Activated naive CD8-positive, alpha-beta T cell treated with anti-CD3 and anti-CD28 coated beads, Interleukin-2, amount 10 ng/mL, durations not matched to agents 7 days and 5 days (primary cell): ENCODE results near the gene PTPMT1. TPM values are rescaled to one million over a fixed set of nuclear protein-coding genes. Genes with fewer than 3 reads are reported as not detected.
A peak's percentile ranks its signal among the peaks of the same experiment; 100 is the strongest.
"Not testable (repeated sequence)": the region's sequence is repeated elsewhere in the genome, so short reads cannot be mapped to it uniquely, and the experiment has no call there.

Source experiments
- ATAC-seq: fragments of 150-1000 bp; cut with Tn5 transposase; one replicate; pipeline ENCODE4 v1.10.0; 2021; ENCODE audit warnings: low read depth, moderate library complexity
- POLR2A ChIA-PET: fragments of 350-600 bp; sonication (Branson Sonifier 250); formaldehyde crosslinking; loops from one replicate; lab custom pipeline; 2021; ENCODE audit warnings: antibody characterized with exemption; lab: Charles Lee
- DNase-seq: peaks from one replicate; pipeline ENCODE4 v3.0.0; 2021
- H3K27ac Mint-ChIP-seq: one replicate; pipeline ENCODE4 v1.8.0; 2022; ENCODE audit warnings: mild to moderate bottlenecking, mixed read lengths
- H3K27me3 Mint-ChIP-seq: one replicate; pipeline ENCODE4 v1.8.0; 2022; ENCODE audit warnings: mild to moderate bottlenecking, moderate library complexity, mixed read lengths
- H3K36me3 Mint-ChIP-seq: one replicate; pipeline ENCODE4 v1.8.0; 2021; ENCODE audit warnings: mild to moderate bottlenecking, mixed read lengths
- H3K4me1 Mint-ChIP-seq: one replicate; pipeline ENCODE4 v1.8.0; 2021; ENCODE audit warnings: mixed read lengths
- H3K4me3 Mint-ChIP-seq: one replicate; pipeline ENCODE4 v1.8.0; 2022; ENCODE audit warnings: mild to moderate bottlenecking, moderate library complexity, mixed read lengths
- H3K9me3 Mint-ChIP-seq: one replicate; pipeline ENCODE4 v1.8.0; 2021; ENCODE audit warnings: mixed read lengths
- total RNA-seq, 2 experiments: library from RNA; stranded (reverse); gene quantifications; one replicate each; pipeline ENCODE4 v1.2.3, GENCODE V29; 2021

Gene PTPMT1
- total RNA-seq, 2 experiments from 2014 or later = 37.9 to 39.3 TPM

GRCh38 chr11:47552566-47553405, 12.6 kb upstream of the PTPMT1 start, which contains the start of gene CELF1:
Gene CELF1 (minus strand): TSS chr11:47553132. CDS start chr11:47499523, 53,609 bp downstream.
- ATAC-seq (peak; percentile 95), DNase-seq (peak; percentile 95)
- H3K4me1 Mint-ChIP-seq = peaks cover 30% of the 10 kb centered on the region
- no peaks in the 10 kb centered on the region for H3K9me3 Mint-ChIP-seq
- no peaks in the 10 kb centered on the region for H3K27me3 Mint-ChIP-seq
- POLR2A ChIA-PET = interaction anchor here (0.6 to 3.5 kb wide), 11 partner anchors 9 to 126 kb away, joined by 3 to 36 read pairs (median 4); partner anchors contain the start of genes KBTBD4, NDUFS3 and PTPMT1
- peak within 1 kb of the TSS; percentile 92 for H3K27ac Mint-ChIP-seq
- H3K36me3 Mint-ChIP-seq = peaks cover 11% of the 10 kb centered on the region
- H3K4me3 Mint-ChIP-seq = peak within 1 kb of the TSS; percentile 90

GRCh38 chr11:47553406-47553743, 12.0 kb upstream of the PTPMT1 start:
- Mint-ChIP-seq H3K9me3 (no peaks in the 10 kb centered on the region), H3K36me3 (peaks cover 9% of the 10 kb centered on the region), H3K4me1 (peaks cover 26% of the 10 kb centered on the region), H3K27ac (peak overlapping the region; percentile 83), H3K27me3 (no peaks in the 10 kb centered on the region), H3K4me3 (peak overlapping the region; percentile 88)
- ATAC-seq (peak; percentile 32), DNase-seq (no peak)
- POLR2A ChIA-PET = interaction anchor here (0.6 to 3.5 kb wide), 7 partner anchors 9 to 125 kb away, joined by 3 to 36 read pairs (median 3); partner anchors contain the start of genes KBTBD4, NDUFS3 and PTPMT1

GRCh38 chr11:47557004-47557403, 8.4 kb upstream of the PTPMT1 start:
- H3K27ac Mint-ChIP-seq, H3K4me1 Mint-ChIP-seq, ATAC-seq, H3K27me3 Mint-ChIP-seq, DNase-seq, H3K4me3 Mint-ChIP-seq, H3K36me3 Mint-ChIP-seq, H3K9me3 Mint-ChIP-seq: not testable (repeated sequence)
- POLR2A ChIA-PET = interaction anchor here (1.1 kb wide), 1 partner anchor 22 kb away, joined by 3 read pairs; no protein-coding TSS in a partner anchor

- POLR2A ChIA-PET = no interaction called here
Measured at GRCh38 chr11:47558695-47559094, 6.7 kb upstream of the PTPMT1 start.

GRCh38 chr11:47560426-47560825, 5.0 kb upstream of the PTPMT1 start:
- H3K36me3 Mint-ChIP-seq = peaks cover 4% of the 10 kb centered on the region
- H3K4me1 Mint-ChIP-seq = peaks cover 7% of the 10 kb centered on the region
- DNase-seq = no peak
- H3K9me3 Mint-ChIP-seq = no peaks in the 10 kb centered on the region
- no peak for ATAC-seq
- POLR2A ChIA-PET = no interaction called here
- no peak overlapping the region for H3K27ac Mint-ChIP-seq
- no peak overlapping the region for H3K4me3 Mint-ChIP-seq
- H3K27me3 Mint-ChIP-seq = no peaks in the 10 kb centered on the region

More at GRCh38 chr11:47558695-47559094, 6.7 kb upstream of the PTPMT1 start:
- no peak for ATAC-seq
- no peak for DNase-seq
- no peak overlapping the region for H3K27ac Mint-ChIP-seq
- peaks cover 8% of the 10 kb centered on the region for H3K4me1 Mint-ChIP-seq
- H3K27me3 Mint-ChIP-seq = no peaks in the 10 kb centered on the region
- no peaks in the 10 kb centered on the region for H3K9me3 Mint-ChIP-seq
- H3K36me3 Mint-ChIP-seq = peaks cover 2% of the 10 kb centered on the region
- H3K4me3 Mint-ChIP-seq = no peak overlapping the region

GRCh38 chr11:47562393-47562792, 3.0 kb upstream of the PTPMT1 start:
- H3K9me3 Mint-ChIP-seq, ATAC-seq: not testable (repeated sequence)
- H3K4me1 Mint-ChIP-seq = peaks cover 12% of the 10 kb centered on the region

GRCh38 chr11:47564366-47564765, 1.0 kb upstream of the PTPMT1 start:
- not testable (repeated sequence) for H3K9me3 Mint-ChIP-seq, ATAC-seq, H3K27me3 Mint-ChIP-seq, H3K36me3 Mint-ChIP-seq, H3K27ac Mint-ChIP-seq
- H3K4me1 Mint-ChIP-seq = peaks cover 12% of the 10 kb centered on the region
- peak; percentile 21 for DNase-seq
- POLR2A ChIA-PET = interaction anchor here (0.5 to 4.2 kb wide), 9 partner anchors 11 to 283 kb away, joined by 3 to 49 read pairs (median 4); partner anchors contain the start of genes CELF1, FAM180B, KBTBD4 and NDUFS3
- peak overlapping the region; percentile 10 for H3K4me3 Mint-ChIP-seq

More at GRCh38 chr11:47562393-47562792, 3.0 kb upstream of the PTPMT1 start:
- H3K27ac Mint-ChIP-seq, H3K4me3 Mint-ChIP-seq, H3K27me3 Mint-ChIP-seq, H3K36me3 Mint-ChIP-seq, DNase-seq: not testable (repeated sequence)
- POLR2A ChIA-PET = interaction anchor here (0.6 to 0.9 kb wide), 2 partner anchors 9 to 376 kb away, joined by 3 read pairs; no protein-coding TSS in a partner anchor

- peak overlapping the region; percentile 80 for H3K4me3 Mint-ChIP-seq
- peak; percentile 2 for ATAC-seq
- POLR2A ChIA-PET = interaction anchor here (0.8 to 4.2 kb wide), 9 partner anchors 12 to 283 kb away, joined by 3 to 49 read pairs (median 4); partner anchors contain the start of genes CELF1, FAM180B, KBTBD4 and NDUFS3
- H3K36me3 Mint-ChIP-seq = peaks cover 8% of the 10 kb centered on the region
- peaks cover 12% of the 10 kb centered on the region for H3K4me1 Mint-ChIP-seq
- no peaks in the 10 kb centered on the region for H3K27me3 Mint-ChIP-seq
- H3K9me3 Mint-ChIP-seq = no peaks in the 10 kb centered on the region
- H3K27ac Mint-ChIP-seq = peak overlapping the region; percentile 85
- no peak for DNase-seq
Measured at GRCh38 chr11:47564933-47565339, 463 bp upstream of the PTPMT1 start.

- H3K4me1 Mint-ChIP-seq = peaks cover 12% of the 10 kb centered on the region
- no peak for ATAC-seq
Measured at GRCh38 chr11:47566149-47566698, 825 bp downstream of the PTPMT1 start.

GRCh38 chr11:47569646-47570045, 4.2 kb downstream of the PTPMT1 start:
- POLR2A ChIA-PET = interaction anchor here (0.6 to 1.1 kb wide), 2 partner anchors 9 to 337 kb away, joined by 3 to 8 read pairs; partner anchors contain the start of genes KBTBD4 and NDUFS3
- Mint-ChIP-seq H3K4me1 (peaks cover 10% of the 10 kb centered on the region), H3K4me3 (no peak overlapping the region), H3K36me3 (peaks cover 29% of the 10 kb centered on the region), H3K27ac (no peak overlapping the region), H3K27me3 (no peaks in the 10 kb centered on the region), H3K9me3 (no peaks in the 10 kb centered on the region)
- ATAC-seq (no peak), DNase-seq (no peak)

More at GRCh38 chr11:47566149-47566698, 825 bp downstream of the PTPMT1 start:
- Mint-ChIP-seq H3K4me3 (peak overlapping the region; percentile 89), H3K27me3 (no peaks in the 10 kb centered on the region), H3K27ac (peak overlapping the region; percentile 69), H3K9me3 (no peaks in the 10 kb centered on the region), H3K36me3 (peaks cover 11% of the 10 kb centered on the region)
- POLR2A ChIA-PET = interaction anchor here (0.6 to 4.2 kb wide), 9 partner anchors 11 to 283 kb away, joined by 3 to 49 read pairs (median 4); partner anchors contain the start of genes CELF1, FAM180B, KBTBD4 and NDUFS3
- no peak for DNase-seq

- Mint-ChIP-seq H3K4me1 (peaks cover 7% of the 10 kb centered on the region), H3K4me3 (no peak overlapping the region), H3K9me3 (no peaks in the 10 kb centered on the region), H3K27me3 (no peaks in the 10 kb centered on the region), H3K36me3 (peaks cover 35% of the 10 kb centered on the region), H3K27ac (no peak overlapping the region)
- DNase-seq (no peak), ATAC-seq (no peak)
- POLR2A ChIA-PET = no interaction called here
Measured at GRCh38 chr11:47570651-47571356, 5.4 kb downstream of the PTPMT1 start.

GRCh38 chr11:47571357-47571729, 5.9 kb downstream of the PTPMT1 start:
- Mint-ChIP-seq H3K36me3 (peaks cover 38% of the 10 kb centered on the region), H3K9me3 (no peaks in the 10 kb centered on the region), H3K27me3 (no peaks in the 10 kb centered on the region), H3K27ac (no peak overlapping the region), H3K4me1 (peaks cover 7% of the 10 kb centered on the region), H3K4me3 (no peak overlapping the region)
- POLR2A ChIA-PET = no interaction called here
- DNase-seq (no peak), ATAC-seq (no peak)
